ENCODE measurements around the gene AK8.

DNA sequence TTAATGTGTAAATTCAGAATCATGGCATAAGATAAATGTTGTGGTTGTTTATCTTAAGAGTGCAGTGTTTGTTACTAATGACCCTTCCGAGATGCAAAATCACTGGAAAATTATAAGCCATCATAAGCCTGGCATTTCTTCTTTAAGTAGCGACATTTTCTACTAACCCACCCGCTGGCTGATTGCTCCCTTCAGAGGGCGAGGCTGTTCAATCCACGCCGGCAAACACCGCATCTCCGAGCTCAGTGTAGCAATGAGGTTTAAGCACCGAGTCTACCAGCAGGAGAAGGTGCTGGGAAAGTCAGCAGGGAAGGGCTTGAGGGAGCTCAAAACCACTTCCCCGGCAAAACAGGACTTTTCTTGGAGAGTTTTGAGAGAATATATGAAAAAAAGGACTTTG, 52.7 kb downstream of the AK8 start:
- TF ChIP-seq ZFP3 (CRISPR knock-in tag; IDR thresholded peaks at IDR 0.05) = no peak
- TF ChIP-seq PPARA (CRISPR knock-in tag; IDR thresholded peaks at IDR 0.05; ENCODE audit: borderline replicate concordance) = no peak
- TF ChIP-seq RARB (CRISPR knock-in tag; IDR thresholded peaks at IDR 0.05) = no peak
- TF ChIP-seq TCF4 (CRISPR knock-in tag; IDR thresholded peaks at IDR 0.05; ENCODE audit: borderline replicate concordance) = no peak
- TF ChIP-seq, protein P1, sequence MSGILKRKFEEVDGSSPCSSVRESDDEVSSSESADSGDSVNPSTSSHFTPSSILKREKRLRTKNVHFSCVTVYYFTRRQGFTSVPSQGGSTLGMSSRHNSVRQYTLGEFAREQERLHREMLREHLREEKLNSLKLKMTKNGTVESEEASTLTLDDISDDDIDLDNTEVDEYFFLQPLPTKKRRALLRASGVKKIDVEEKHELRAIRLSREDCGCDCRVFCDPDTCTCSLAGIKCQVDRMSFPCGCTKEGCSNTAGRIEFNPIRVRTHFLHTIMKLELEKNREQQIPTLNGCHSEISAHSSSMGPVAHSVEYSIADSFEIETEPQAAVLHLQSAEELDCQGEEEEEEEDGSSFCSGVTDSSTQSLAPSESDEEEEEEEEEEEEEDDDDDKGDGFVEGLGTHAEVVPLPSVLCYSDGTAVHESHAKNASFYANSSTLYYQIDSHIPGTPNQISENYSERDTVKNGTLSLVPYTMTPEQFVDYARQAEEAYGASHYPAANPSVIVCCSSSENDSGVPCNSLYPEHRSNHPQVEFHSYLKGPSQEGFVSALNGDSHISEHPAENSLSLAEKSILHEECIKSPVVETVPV (CRISPR knock-in tag; IDR thresholded peaks at IDR 0.05) = no peak

Data from SK-N-SH treated with all-trans-retinoic acid at 6 μM for 48 hours (cell line).